Measurements from ENCODE around the gene TOX3.
A peak's percentile ranks its signal among the peaks of the same experiment; 100 is the strongest.

TOX3 gene

DNA sequence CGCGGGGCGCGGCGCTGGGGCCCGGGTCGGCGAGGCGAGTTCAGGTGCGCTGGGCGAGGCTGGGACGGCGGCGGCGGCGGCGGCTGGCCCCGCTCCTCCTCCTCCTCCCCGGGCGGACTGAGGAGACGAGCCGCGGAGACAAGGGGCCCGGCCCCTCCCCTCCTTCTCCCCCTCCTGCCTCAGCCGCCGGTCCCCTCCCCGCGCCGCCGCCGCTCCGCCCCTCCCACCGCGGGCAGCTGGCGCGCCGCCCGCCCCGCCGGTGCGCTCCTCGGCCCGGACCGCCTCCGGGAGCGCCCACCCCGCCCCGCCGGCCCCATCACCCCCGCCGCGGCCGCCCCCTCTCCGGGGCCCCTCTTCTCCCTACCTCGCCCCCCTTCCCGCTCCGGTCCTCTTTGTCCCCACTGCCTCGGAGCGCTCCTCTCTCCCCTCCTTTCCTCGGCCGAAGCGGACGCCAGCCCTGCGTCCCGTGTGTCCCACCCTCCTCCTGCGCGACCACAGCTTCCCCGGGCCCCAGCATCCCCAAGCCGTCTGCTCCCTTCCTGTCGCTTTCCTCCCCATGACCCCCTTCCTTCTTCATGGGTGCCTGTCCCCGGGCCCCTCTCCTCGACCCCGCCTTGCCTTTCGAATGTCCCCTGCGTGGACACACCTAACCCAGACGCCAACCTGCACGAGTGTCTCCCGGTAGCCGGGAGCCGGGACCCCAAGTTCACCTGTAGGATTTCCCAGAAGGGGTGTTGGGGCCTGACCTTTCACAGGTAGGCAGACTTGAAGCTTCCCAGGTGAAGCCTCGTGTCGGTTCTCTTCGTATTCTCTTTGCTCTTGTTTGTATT lies at the start of gene TOX3:
TSS of gene TOX3 (minus strand) at position 140 of the 830 bp plus-strand sequence. CDS start 420 bp downstream, outside the sequence.
- H3K27ac ChIP-seq = peak within 1 kb of the TSS; percentile 78
- TF ChIP-seq CTCF (conservative IDR thresholded peaks at IDR 0.05) = no peak

GRCh38 chr16:52592778-52593177 lies 45.8 kb upstream of the TOX3 start:
- H3K27ac ChIP-seq = no peak overlapping the region
- TF ChIP-seq CTCF (conservative IDR thresholded peaks at IDR 0.05) = no peak

- H3K27ac ChIP-seq = no peak overlapping the region
- no peak for TF ChIP-seq CTCF (conservative IDR thresholded peaks at IDR 0.05)
Observed at GRCh38 chr16:52591934-52592592, 45.1 kb upstream of the TOX3 start.

DNA sequence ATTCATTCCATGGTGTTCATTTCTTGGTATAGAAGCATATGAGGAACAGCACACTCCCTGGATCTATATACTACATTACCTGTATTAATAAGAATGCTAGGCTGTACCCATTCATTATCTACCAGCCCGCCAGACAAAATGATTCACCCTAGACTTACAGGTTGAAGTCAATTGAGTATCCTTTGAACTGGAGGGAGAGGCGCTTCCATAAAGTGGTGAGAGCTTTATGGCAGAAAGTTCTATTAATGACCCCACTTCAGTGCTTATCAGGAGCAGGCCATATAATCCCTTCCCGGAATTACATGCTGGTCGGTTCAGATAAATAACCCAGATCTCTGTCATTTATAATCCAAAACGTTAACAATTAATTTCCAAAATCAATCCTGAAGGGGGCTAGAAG lies 44.5 kb upstream of the TOX3 start:
- no peak overlapping the region for H3K27ac ChIP-seq
- TF ChIP-seq CTCF (conservative IDR thresholded peaks at IDR 0.05) = no peak

DNA sequence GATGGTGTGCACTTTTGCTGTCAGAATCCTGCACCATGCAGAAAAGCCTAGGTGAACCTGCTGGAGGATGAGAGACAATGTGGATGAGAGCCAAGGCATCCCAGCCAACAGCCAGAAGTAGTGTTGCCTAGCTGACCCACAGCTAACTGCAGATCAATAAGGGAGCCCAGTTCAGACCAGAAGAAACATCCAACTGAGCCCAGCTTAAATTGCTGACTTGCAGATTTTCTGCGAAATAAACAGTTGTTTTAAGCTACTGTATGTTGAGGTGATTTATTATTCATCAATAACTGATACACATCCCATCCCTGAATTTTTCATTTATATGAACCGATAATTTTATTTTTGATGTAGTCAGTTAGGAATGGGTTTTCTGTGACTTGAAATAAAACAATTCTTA lies 39.2 kb upstream of the TOX3 start:
- no peak for TF ChIP-seq CTCF (conservative IDR thresholded peaks at IDR 0.05)
- no peak overlapping the region for H3K27ac ChIP-seq

DNA sequence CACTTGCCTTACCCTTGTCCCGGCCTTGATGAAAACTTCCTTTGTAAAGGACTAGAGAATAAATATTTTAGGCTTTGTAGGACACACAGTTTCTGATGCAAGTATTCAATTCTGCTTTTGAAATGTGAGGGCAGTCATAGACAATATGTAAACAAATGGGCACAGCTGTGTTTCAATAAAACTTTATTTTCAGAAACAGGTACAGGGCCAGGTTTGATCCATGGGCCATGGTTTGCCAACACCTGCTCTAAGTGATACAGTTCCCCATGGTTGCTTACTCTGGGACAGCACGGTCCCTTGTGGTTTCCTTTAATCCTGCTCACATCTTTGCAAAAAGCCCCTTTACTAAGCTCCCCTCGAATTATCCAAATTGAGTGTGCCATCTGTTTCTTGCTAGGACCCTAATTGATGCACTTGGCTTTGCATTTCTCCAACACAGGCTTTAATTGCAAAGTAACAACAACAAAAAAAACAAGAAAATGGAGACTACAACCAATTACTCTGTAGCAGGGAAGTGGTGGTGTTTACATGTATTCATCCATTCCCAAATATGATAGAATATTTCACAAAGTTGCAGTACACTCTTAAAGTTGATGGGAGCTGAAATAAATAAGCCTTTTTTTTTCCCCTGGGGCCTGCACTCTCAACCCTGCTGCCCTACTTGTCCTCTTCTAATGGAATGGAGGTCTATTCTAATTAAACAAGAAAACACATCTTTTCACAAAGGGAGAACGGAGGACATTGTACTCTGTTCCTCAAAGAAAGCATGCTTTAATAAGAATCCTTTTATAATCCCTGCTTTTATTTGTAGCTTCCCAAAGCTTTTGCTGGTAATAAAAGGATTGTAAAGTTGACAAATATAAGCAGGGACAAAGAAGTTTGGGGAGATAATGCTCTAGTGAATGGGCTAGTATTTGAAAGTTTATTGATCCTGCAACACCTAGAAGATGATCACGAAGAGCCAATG lies 37.7 kb upstream of the TOX3 start:
- TF ChIP-seq CTCF (conservative IDR thresholded peaks at IDR 0.05) = no peak
- no peak overlapping the region for H3K27ac ChIP-seq

GRCh38 chr16:52581530-52581929 lies 34.6 kb upstream of the TOX3 start:
- peak; percentile 10; the same call in 1 of the 2 replicates for TF ChIP-seq CTCF (conservative IDR thresholded peaks at IDR 0.05)
- H3K27ac ChIP-seq = no peak overlapping the region

All from VCaP (cell line).